IMR-90 (cell line): Measurements from ENCODE around the gene AFAP1L2.

Experiments
- CEBPB ChIP-seq: IDR thresholded peaks from 2 replicates; pipeline ENCODE4 v1.6.1; 2012; ENCODE audit warnings: low read depth, low read length, improper control_type of control experiment
- CTCF ChIP-seq: conservative IDR thresholded peaks from 2 replicates; pipeline ENCODE4 v1.5.1; 2012; ENCODE audit warnings: mild to moderate bottlenecking, low read depth, low read length, improper control_type of control experiment
- FOS ChIP-seq: fragments of 150-350 bp; IDR thresholded peaks from 2 replicates; pipeline ENCODE4 v1.6.1; 2016; ENCODE audit warnings: low read depth, low read length
- MAFK ChIP-seq: IDR thresholded peaks from 2 replicates; pipeline ENCODE4 v1.6.1; 2012; ENCODE audit warnings: low read depth, low read length, improper control_type of control experiment
- POLR2A ChIP-seq: IDR thresholded peaks from 2 replicates; pipeline ENCODE4 v1.6.1; 2012; ENCODE audit warnings: mild to moderate bottlenecking, low read depth, low read length
- RFX5 ChIP-seq: IDR thresholded peaks from 2 replicates; pipeline ENCODE4 v1.8.0; 2012; ENCODE audit warnings: low read depth, mild to moderate bottlenecking, low read length, moderate library complexity
- SMC3 ChIP-seq: fragments of 150-350 bp; IDR thresholded peaks from 2 replicates; pipeline ENCODE4 v1.6.1; 2016; ENCODE audit warnings: low read depth, mild to moderate bottlenecking, antibody characterized with exemption, low read length, moderate library complexity
- USF2 ChIP-seq: fragments of 150-350 bp; IDR thresholded peaks from 2 replicates; pipeline ENCODE4 v1.6.1; 2017; ENCODE audit warnings: mild to moderate bottlenecking, antibody characterized with exemption, low read length, low read depth

GRCh38 chr10:114357515-114357996, 46.7 kb downstream of the AFAP1L2 start:
- no peak for TF ChIP-seq CTCF
- no peak for TF ChIP-seq CEBPB
- TF ChIP-seq FOS, result no peak
- TF ChIP-seq POLR2A, result no peak
- no peak for TF ChIP-seq SMC3
- TF ChIP-seq RFX5, result no peak
- no peak for TF ChIP-seq USF2
- no peak for TF ChIP-seq MAFK
